ENCODE measurements around the gene HSFX3.
"Not testable (repeated sequence)": the region's sequence is repeated elsewhere in the genome, so short reads cannot be mapped to it uniquely, and the experiment has no call there.

GRCh38 chrX:149533999-149534398, 15.7 kb downstream of the HSFX3 start:
- not testable (repeated sequence) for TF ChIP-seq CTCF (IDR thresholded peaks at IDR 0.05; ENCODE audit: insufficient read depth, low read depth, low read length); EZH2 (IDR thresholded peaks at IDR 0.05; ENCODE audit: insufficient read depth, low read length)

Data from astrocyte (in vitro differentiated cells and primary cell).